ENCODE data around the gene RNF217. TPM values are rescaled to one million over a fixed set of nuclear protein-coding genes. Genes with fewer than 3 reads are reported as not detected.

Gene RNF217
- total RNA-seq, 6 donors from 2014 or later, result 14.6 to 55.5 (median 31.9) TPM

DNA sequence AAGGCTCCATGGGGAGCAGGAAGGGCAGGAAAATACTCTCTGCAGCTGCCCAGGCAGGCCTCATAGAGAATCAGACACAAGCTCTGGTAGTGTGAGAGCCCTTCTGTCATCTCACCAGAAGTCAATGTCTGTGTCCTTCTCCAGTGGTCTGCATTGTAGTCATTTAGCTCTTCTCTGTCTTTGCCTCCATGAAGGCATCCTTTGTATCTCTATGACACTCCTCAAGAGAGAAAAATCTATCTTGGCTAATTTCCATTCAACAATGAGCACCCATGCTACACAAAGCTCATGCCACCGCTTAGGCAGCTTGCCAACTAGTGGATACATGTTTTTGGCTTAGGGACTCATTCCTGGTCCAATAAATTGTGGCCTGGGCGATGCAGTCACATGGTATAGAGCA is 92.1 kb downstream of the RNF217 start:
- ATAC-seq (ENCODE audit: low FRiP score in 2 of 2) (no peak), DNase-seq (no peak)
- Histone ChIP-seq H3K4me1 (peaks cover 0 to 3% (median 0%) of the 10 kb centered on the region in 4 donors), H3K27ac (no peak overlapping the region), H3K9me3 (no peaks in the 10 kb centered on the region), H3K27me3 (no peaks in the 10 kb centered on the region), H3K4me3 (no peak overlapping the region), H3K36me3 (no peaks in the 10 kb centered on the region)
- no peak for TF ChIP-seq EP300 (IDR thresholded peaks at IDR 0.05)
- TF ChIP-seq, protein P1, sequence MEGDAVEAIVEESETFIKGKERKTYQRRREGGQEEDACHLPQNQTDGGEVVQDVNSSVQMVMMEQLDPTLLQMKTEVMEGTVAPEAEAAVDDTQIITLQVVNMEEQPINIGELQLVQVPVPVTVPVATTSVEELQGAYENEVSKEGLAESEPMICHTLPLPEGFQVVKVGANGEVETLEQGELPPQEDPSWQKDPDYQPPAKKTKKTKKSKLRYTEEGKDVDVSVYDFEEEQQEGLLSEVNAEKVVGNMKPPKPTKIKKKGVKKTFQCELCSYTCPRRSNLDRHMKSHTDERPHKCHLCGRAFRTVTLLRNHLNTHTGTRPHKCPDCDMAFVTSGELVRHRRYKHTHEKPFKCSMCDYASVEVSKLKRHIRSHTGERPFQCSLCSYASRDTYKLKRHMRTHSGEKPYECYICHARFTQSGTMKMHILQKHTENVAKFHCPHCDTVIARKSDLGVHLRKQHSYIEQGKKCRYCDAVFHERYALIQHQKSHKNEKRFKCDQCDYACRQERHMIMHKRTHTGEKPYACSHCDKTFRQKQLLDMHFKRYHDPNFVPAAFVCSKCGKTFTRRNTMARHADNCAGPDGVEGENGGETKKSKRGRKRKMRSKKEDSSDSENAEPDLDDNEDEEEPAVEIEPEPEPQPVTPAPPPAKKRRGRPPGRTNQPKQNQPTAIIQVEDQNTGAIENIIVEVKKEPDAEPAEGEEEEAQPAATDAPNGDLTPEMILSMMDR (IDR thresholded peaks at IDR 0.05), result no peak
- no peak for TF ChIP-seq POLR2AphosphoS5 (IDR thresholded peaks at IDR 0.05)
- TF ChIP-seq POLR2A (IDR thresholded peaks at IDR 0.05), result no peak
- WGBS, 2 donors, result 88 to 100% methylated on average over 2 of the region's 2 CpGs

DNA sequence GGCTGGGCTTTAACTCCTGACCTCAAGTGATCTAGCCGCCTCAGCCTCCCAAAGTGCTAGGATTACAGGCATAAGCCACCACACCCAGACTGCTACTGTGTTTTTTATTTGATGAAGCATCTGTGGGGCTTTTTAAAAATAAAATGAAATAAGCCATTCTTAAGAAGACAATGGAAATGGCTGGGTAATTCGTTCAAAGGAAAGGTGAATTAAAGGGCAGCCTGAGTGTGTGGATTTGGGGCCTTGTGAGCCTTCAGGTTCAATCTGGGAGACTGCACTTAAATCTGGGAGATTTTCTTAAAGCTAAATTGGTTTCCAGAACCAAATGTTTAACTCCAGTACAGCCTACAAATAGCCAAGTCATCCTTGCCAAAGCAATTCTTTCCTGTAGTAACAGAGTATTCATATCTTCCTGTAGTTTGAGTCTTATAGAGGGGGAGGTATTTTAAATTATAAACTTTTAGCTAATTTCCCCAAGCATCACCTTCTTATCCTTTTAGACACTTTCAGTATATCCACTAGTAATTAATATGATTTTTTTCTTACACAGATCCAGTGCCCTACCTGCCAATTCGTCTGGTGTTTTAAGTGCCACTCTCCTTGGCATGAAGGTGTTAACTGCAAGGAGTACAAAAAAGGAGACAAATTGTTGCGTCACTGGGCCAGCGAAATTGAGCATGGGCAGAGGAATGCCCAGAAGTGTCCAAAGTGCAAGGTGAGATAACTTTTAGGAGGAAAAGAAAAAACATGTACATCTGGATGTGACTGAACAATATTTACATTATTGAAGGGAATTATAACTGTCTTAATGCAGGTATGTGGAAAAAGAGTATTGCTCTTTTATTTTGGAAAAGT is 95.4 kb downstream of the RNF217 start:
- ATAC-seq (ENCODE audit: low FRiP score in 2 of 2) (no peak), DNase-seq (no peak)
- H3K27me3 ChIP-seq, result no peaks in the 10 kb centered on the region
- WGBS, 2 donors, result 69 to 78% methylated on average over 5 of the region's 5 CpGs
- H3K4me1 ChIP-seq, result no peaks in the 10 kb centered on the region
- TF ChIP-seq EP300 (IDR thresholded peaks at IDR 0.05) (no peak), POLR2AphosphoS5 (IDR thresholded peaks at IDR 0.05) (no peak), POLR2A (IDR thresholded peaks at IDR 0.05) (no peak)
- TF ChIP-seq, protein P1 (IDR thresholded peaks at IDR 0.05), result no peak
- no peak overlapping the region for H3K27ac ChIP-seq
- no peak overlapping the region for H3K4me3 ChIP-seq
- no peaks in the 10 kb centered on the region for H3K36me3 ChIP-seq
- H3K9me3 ChIP-seq, result no peaks in the 10 kb centered on the region

DNA sequence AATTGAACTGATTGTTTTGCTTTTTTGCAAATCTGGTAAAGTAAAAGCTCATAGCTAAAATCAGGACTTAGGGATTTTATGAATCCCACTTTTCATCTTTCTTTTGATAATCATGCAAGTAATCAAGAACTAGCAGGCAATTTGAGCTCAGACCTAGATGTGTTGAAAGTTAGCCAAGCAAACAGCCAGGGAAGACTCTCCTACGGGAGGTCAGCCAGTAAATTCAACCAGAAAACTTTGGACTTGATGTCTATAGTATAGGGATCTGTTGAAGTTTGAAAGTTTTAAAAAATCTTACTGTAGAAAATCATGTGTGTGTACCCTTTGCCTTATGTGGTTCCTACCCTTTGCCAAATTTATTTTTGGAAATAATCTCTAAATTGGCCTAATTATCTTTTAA is 96.3 kb downstream of the RNF217 start:
- ATAC-seq (ENCODE audit: low FRiP score in 2 of 2) (no peak), DNase-seq (no peak)
- Histone ChIP-seq H3K27me3 (no peaks in the 10 kb centered on the region), H3K36me3 (no peaks in the 10 kb centered on the region), H3K9me3 (no peaks in the 10 kb centered on the region), H3K27ac (no peak overlapping the region), H3K4me3 (no peak overlapping the region), H3K4me1 (no peaks in the 10 kb centered on the region)
- WGBS, 2 donors, result 77 to 98% methylated on average over 1 of the region's 1 CpG
- no peak for TF ChIP-seq POLR2A (IDR thresholded peaks at IDR 0.05)
- TF ChIP-seq POLR2AphosphoS5 (IDR thresholded peaks at IDR 0.05), result no peak
- no peak for TF ChIP-seq EP300 (IDR thresholded peaks at IDR 0.05)
- TF ChIP-seq, protein P1 (IDR thresholded peaks at IDR 0.05), result no peak

DNA sequence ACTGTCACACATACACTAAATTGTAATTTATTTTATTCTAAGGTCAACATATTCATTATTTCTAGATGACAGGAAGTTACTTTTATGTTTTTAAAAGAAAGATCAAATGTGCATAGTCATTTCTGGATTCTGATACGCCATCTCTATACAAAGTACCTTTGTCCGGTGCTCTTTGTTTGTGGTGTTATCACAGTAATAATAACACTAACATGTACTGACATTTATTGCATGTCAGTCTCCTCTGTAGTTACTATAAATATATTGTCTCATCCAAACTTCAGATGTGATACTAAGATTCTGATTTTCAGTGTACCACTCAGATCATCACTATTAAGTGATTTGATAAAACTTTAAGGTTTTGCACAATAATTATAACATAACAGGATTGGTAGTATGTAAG is 101.1 kb downstream of the RNF217 start:
- Histone ChIP-seq H3K9me3 (no peaks in the 10 kb centered on the region), H3K4me1 (peaks cover 0 to 4% (median 0%) of the 10 kb centered on the region in 4 donors), H3K36me3 (no peaks in the 10 kb centered on the region), H3K27me3 (no peaks in the 10 kb centered on the region), H3K27ac (no peak overlapping the region), H3K4me3 (no peak overlapping the region)
- WGBS, 2 donors, result 74 to 78% methylated on average over 2 of the region's 2 CpGs
- ATAC-seq (ENCODE audit: low FRiP score in 2 of 2) (no peak), DNase-seq (no peak)
- TF ChIP-seq POLR2AphosphoS5 (IDR thresholded peaks at IDR 0.05) (no peak), EP300 (IDR thresholded peaks at IDR 0.05) (no peak), POLR2A (IDR thresholded peaks at IDR 0.05) (no peak)
- TF ChIP-seq, protein P1 (IDR thresholded peaks at IDR 0.05), result no peak

DNA sequence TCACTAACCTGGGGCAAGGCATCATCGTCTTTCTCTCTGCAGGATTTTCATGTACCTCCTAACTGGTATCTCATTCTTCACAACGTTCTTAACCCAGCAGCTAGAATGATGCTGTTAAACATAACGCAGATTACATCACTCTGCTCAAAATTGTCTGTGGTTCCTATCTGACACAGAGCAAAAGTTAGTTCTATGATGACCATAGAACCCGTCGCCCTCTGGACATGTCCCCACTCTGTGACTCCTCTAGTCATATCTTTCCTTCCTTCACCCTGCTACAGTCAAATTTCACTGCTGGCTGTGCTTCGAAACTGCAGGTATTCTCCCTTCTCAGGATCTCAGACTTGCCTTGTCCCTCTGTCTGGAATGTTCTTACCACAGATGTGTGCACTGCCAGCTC is 103.9 kb downstream of the RNF217 start:
- 87 to 91% methylated on average over 6 of the region's 6 CpGs for WGBS, 2 donors
- no peak for DNase-seq
- TF ChIP-seq EP300 (IDR thresholded peaks at IDR 0.05) (no peak), POLR2A (IDR thresholded peaks at IDR 0.05) (no peak), POLR2AphosphoS5 (IDR thresholded peaks at IDR 0.05) (no peak)
- TF ChIP-seq, protein P1 (IDR thresholded peaks at IDR 0.05), result no peak

More for the DNA sequence above, 103.9 kb downstream of the RNF217 start:
- Histone ChIP-seq H3K27ac (no peak overlapping the region), H3K4me1 (peaks cover 0 to 4% (median 0%) of the 10 kb centered on the region in 4 donors), H3K36me3 (no peaks in the 10 kb centered on the region), H3K9me3 (no peaks in the 10 kb centered on the region), H3K4me3 (no peak overlapping the region), H3K27me3 (no peaks in the 10 kb centered on the region)
- ATAC-seq (ENCODE audit: low FRiP score in 2 of 2), result no peak
